ENCODE measurements around the gene CRISPLD2. TPM values are rescaled to one million over a fixed set of nuclear protein-coding genes. Genes with fewer than 3 reads are reported as not detected.

The CRISPLD2 gene
- total and polyA plus RNA-seq, 9 of the 15 experiments (the other 6 are each of a cell fraction or from before 2014, with no cell fraction given), result 0.03 to 0.24 (median 0.04) TPM; not detected in 4

- TF ChIP-seq MAX (CRISPR knock-in tag; IDR thresholded peaks at IDR 0.05) (no peak), ZC3H11A (IDR thresholded peaks at IDR 0.05; ENCODE audit: low read depth, low read length) (no peak), PTRF (tag; IDR thresholded peaks at IDR 0.05) (no peak), EHMT2 (IDR thresholded peaks at IDR 0.05) (no peak), DACH1 (IDR thresholded peaks at IDR 0.05; ENCODE audit: partially characterized antibody) (no peak)
Observed at GRCh38 chr16:84817613-84818012, 2.2 kb upstream of the CRISPLD2 start (continued).

- FAIRE-seq (no peak), DNase-seq (ENCODE audit: extremely low read depth in 1 of 4, low spot score in 3 of 4) (no peak), ATAC-seq (no peak)
- in situ Hi-C loops (cut with MboI) (no loop called here), intact Hi-C loops (cut with micrococcal nuclease) (no loop called here)
- peaks cover 14% of the 10 kb centered on the region; the same call in 1 of the 2 replicates for H4K20me1 ChIP-seq (replicated peaks; ENCODE audit: control insufficient read depth, insufficient read depth, low read length)
- peaks cover 8 to 12% of the 10 kb centered on the region in 2 experiments; a peak in 2 of 5 replicates for H3K4me1 ChIP-seq (replicated peaks in 1 of 2; ENCODE audit: control insufficient read depth in 2 of 2, insufficient read depth in 2 of 2, low read length in 2 of 2)
- ChIA-PET POLR2A (no interaction called here), CTCF (ENCODE audit: low intra/inter-chr PET ratio) (no interaction called here)
- H3K79me2 ChIP-seq (ENCODE audit: control insufficient read depth, insufficient read depth, low read length), result no peaks in the 10 kb centered on the region
- 3% methylated on average over 2 of the region's 2 CpGs for WGBS (ENCODE audit: insufficient coverage, low coverage, missing lambda C conversion rate)
- TF ChIP-seq ZBTB33 (CRISPR knock-in tag; IDR thresholded peaks at IDR 0.05), result peak; percentile 25; the same call in 1 of the 2 replicates
- no peak for TF ChIP-seq RBM15 (IDR thresholded peaks at IDR 0.05; ENCODE audit: insufficient read depth, low read length)
- TF ChIP-seq ZBTB1 (CRISPR knock-in tag; IDR thresholded peaks at IDR 0.05; ENCODE audit: borderline replicate concordance, low read depth), result no peak
- TF ChIP-seq ZKSCAN1 (IDR thresholded peaks at IDR 0.05; ENCODE audit: low read depth, low read length), result peak; percentile 94
- no peak for TF ChIP-seq JUND (IDR thresholded peaks at IDR 0.05; ENCODE audit: borderline replicate concordance, low read depth, low read length)
- TF ChIP-seq JUND (tag; IDR thresholded peaks at IDR 0.05; ENCODE audit: borderline replicate concordance, low read depth, low read length), result no peak
- no peak for TF ChIP-seq ZNF507 (tag; conservative IDR thresholded peaks at IDR 0.05)
- no peak overlapping the region for H3K9ac ChIP-seq (ENCODE audit: insufficient read depth in 1 of 2, low read depth in 2 of 2, low read length in 2 of 2)
- peaks cover 57 to 87% of the 10 kb centered on the region in 2 experiments for H3K27me3 ChIP-seq (ENCODE audit: control insufficient read depth in 2 of 2, insufficient read depth in 2 of 2, low read length in 2 of 2)
- peaks cover 5% of the 10 kb centered on the region for H3K9me3 ChIP-seq (replicated peaks; ENCODE audit: control insufficient read depth, insufficient read depth, low read depth, low read length)
- no peaks in the 10 kb centered on the region for H3K9me1 ChIP-seq (ENCODE audit: control insufficient read depth, insufficient read depth, low read length)
- no peak overlapping the region for H3K4me2 ChIP-seq (ENCODE audit: insufficient read depth, low read length)
- H3K36me3 ChIP-seq (ENCODE audit: control insufficient read depth, insufficient read depth, low read length), result no peaks in the 10 kb centered on the region
- H2AFZ ChIP-seq (ENCODE audit: low read depth, low read length), result no peak overlapping the region
- BruUV-seq (replicated peaks), result no TSS peak
- no peak overlapping the region for H3K27ac ChIP-seq (ENCODE audit: extremely low read depth, low read depth, low read length)
- no peak overlapping the region for H3K4me3 ChIP-seq
Observed at GRCh38 chr16:84818133-84818532, 1.7 kb upstream of the CRISPLD2 start.
